GM18519 (cell line): ENCODE measurements around the gene ZNF398.

Experiments
- ATAC-seq: cut with Tn5 transposase; IDR thresholded peaks from one replicate; pipeline ENCODE4 v1.9.1; 2021; ENCODE audit warnings: mild to moderate bottlenecking, moderate library complexity; ENCODE audit not compliant: unreplicated experiment, low FRiP score

Gene ZNF398

GRCh38 chr7:149195180-149196150 lies 48.2 kb downstream of the ZNF398 start, which contains the start of gene ZNF282:
ZNF282 (plus strand) TSS chr7:149195546; CDS start chr7:149195590, 44 bp downstream.
- peak; percentile 82 for ATAC-seq

- ATAC-seq, result no peak
Observed at GRCh38 chr7:149196151-149196704, 49.0 kb downstream of the ZNF398 start.

DNA sequence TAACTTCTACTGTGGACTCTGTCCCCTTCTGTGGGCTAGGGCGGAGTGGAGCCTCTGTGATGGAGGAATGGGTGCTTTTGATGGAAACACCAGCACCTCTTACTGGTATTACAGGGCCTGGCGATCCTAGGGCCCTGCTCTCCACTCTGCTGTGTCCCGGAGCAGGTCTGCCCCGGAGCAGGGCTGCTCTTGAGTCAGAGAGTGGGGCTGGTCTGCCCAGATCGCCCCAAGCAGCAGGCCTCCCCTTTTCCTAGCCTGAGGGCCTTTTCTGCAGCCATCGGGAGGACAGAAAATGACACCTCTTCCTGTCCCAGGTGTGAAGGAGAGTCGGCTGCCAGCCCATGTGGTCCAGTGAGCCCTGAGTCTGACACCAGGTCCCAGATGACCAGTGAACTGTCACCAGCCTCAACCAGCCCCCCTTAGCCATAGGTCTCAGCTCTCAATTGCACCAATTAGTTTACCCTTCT lies 49.5 kb downstream of the ZNF398 start:
- ATAC-seq, result no peak

DNA sequence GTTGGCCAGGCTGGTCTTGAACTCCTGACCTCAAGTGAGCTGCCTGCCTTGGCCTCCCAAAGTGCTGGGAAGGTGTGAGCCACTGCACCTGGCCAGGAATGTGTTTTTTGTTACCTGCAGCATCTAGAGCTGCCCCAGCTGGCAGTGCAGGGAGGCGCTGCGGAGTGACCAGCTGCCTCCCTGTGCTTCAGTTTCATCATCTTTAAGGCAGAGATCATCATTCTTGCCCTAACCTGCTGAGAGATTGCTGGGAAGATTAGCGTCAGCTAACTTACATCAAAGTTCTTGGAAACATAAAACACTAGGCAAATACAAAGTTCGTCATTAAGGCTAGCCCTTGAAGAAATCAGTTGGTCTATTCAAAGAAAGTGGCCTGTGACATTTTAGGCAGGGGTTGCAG lies 50.4 kb downstream of the ZNF398 start:
- ATAC-seq, result no peak

DNA sequence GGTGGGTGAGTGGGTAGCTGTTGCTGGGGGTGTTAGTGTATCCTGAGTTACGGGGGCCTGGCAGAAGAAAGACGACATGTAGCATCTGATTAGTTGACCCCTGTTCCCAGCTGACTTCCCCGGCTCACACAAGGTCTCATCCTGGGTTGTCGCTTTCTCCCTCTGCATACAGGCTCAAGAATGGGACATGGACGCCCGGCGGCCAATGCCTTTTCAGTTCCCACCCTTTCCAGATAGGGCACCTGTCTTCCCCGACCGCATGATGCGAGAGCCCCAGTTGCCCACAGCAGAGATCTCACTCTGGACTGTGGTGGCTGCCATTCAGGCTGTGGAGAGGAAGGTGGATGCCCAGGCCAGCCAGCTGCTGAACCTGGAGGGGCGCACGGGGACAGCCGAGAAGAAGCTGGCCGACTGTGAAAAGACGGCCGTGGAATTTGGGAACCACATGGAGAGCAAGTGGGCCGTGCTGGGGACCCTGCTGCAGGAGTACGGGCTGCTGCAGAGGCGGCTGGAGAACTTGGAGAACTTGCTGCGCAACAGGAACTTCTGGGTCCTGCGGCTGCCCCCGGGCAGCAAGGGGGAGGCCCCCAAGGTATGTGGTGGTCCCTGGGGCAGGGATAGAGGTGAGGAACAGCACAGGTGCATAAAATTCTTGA lies 51.0 kb downstream of the ZNF398 start:
- ATAC-seq, result no peak

- ATAC-seq, result no peak
Observed at GRCh38 chr7:149199234-149199995, 52.2 kb downstream of the ZNF398 start.

DNA sequence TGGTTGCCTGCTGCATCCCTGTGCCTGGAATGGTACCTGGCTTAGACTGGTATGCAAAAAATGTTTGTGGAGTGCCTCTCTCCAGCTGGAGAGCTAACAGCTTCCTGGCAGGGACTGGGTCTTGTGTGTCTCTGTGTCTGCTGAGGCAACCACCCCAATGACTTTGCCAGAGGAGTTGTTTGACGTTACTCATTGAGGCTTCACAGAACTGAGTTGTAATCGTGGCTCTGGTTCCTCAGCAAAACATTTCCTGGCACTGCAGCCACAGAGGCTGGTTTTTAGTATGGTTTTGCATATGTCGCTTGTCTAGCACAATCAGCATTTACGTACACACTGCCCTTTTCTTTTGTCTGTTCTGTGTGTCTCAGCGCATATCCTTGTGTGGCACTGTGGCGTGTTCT lies 55.6 kb downstream of the ZNF398 start:
- no peak for ATAC-seq

DNA sequence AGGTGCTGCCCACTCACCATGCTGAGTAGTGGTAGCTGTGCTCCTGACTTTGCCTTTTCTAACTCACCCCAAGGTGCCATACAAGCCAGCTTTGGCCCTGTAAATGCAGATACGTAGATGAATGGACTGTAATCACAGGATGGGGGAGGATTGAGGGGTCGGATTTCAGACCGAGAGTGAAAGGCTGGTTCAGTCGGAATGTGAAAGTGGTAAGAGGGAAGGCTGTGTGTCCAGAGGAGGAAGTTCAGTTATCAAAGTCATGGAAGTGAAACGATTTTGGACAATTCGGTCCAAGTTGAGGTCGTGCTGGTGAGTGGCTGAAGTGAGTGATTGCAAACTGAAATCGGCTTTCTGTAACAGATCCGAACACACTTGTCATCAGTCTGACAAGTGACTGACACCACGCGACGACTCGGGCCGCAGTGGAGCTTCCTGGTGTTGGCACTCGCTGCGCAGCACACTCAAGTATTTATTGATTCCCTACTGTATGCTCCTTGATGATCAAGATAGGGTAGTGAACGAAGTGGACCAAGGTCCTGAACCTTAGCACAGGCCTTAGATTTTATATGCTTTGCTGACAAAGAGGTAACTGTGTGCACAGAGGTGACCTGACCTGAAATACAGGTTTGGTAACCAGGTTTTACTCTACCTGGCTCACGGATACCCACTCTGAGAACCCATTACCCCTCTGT lies 58.6 kb downstream of the ZNF398 start:
- no peak for ATAC-seq

DNA sequence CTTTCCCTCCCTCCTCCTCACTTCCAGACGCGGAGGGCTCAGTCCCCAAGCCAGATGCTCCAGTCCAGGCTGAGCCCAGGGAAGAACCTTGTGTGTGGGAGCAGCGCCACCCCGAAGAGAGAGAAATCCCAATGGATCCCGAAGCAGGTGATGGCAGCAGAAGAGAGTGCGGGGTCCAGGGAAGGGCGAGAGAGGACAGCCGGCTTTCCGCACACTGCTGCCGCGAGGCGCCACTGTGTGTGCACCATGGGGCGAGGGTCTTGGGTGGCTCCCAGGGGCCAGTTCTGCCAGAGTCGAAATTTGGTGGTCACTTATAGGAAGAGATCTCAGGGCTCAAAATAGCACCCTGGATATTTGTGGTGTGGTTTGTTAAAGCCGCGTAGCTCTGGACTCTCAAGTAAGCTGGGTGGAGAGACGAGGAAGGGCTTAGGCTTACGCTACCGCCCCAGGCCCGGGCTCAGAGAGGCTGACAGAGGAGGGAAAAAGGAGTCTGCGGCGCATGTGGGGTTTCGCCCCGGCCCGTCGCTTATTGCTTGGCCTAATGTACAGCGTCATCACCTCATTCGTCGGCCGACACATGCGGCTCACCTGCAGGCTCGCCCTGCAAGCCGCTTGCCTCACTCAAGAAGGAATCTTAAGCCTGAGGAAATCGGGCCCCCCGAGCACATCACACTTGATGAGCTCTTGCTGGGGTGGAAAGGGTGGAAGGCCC lies 60.2 kb downstream of the ZNF398 start:
- no peak for ATAC-seq

DNA sequence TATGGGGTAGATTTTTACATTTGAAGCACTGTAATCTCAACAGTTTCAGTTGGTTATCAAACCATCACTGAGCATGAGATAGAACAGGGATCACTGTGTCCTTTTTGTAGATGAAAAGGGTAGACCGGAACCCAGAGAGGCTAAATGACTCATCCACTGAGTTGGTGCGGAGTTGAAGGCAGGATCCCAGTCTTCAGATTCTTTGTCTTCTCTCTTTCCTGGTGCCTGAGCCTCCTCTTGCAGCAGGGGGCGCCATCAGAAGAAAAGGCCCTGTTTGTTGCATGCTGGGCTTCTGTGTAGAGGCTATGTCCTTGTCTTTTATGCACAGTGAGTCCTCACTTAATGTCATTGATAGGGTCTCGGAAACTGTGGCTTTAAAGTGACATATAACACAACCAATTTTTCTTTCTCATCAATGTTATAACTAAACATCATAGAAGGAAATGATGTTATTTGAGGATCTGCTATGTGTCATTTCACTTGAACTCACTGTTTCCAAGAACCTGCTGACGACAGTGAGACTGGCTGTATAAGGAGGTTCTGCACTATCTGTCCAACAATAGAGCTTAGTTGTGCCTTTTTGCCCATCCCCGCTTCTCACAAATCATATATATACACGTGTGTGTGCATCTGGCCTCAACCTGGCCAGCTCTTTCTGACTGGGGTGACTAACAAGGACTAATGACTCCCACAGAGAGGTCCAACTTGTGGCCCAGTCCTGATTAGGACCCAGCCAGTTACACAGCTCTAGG lies 62.4 kb downstream of the ZNF398 start:
- ATAC-seq, result peak; percentile 63

- ATAC-seq, result no peak
Observed at GRCh38 chr7:149210551-149210950, 63.3 kb downstream of the ZNF398 start.

GRCh38 chr7:149214020-149214720 lies 66.9 kb downstream of the ZNF398 start:
- no peak for ATAC-seq

- ATAC-seq, result no peak
Observed at GRCh38 chr7:149216402-149216801, 69.1 kb downstream of the ZNF398 start.

- ATAC-seq, result no peak
Observed at GRCh38 chr7:149217570-149217969, 70.3 kb downstream of the ZNF398 start.

DNA sequence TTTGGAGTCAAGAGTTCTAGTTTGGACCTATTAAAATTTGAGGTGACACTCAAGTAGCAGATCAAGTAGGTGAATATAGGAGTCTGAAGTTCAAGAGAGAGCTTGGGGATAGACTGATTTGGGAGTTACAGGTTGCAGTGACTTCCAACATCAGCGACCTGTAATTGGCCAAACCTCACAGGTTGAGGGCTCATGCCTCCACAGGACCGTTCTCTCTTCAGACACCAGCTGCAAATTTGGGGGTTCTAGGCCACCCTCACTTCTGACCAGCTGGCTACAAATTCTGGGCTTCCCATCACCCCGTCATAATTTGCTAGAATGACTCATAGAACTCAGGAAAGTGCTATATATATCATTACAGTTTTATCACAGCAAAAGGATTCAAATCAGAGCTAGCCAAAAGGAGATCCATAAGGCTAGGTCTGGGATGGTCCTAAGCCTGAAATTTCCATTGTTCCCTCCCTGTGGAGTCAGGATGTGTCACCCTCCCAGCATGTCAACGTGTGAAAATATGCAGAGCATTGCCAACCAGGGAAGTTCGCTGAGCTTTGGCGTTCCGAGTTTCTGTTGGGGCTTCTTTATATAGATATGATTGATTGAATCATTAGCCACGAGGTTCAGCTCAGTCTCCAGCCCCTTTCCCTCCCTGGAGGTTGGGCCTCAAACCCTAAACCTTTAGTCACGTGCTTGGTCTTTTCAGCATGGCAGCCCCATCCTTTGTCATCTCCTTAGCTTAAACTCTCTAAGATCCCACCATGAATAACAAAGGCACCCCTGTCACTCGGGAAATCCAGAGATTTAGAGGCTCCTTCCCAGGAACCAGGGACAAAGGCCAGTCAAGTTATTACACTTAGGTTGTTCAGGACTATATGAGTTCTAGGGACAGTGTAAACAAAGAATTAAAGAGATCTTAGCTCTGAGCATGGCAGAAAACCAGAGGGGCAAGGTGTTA lies 71.5 kb downstream of the ZNF398 start:
- no peak for ATAC-seq

DNA sequence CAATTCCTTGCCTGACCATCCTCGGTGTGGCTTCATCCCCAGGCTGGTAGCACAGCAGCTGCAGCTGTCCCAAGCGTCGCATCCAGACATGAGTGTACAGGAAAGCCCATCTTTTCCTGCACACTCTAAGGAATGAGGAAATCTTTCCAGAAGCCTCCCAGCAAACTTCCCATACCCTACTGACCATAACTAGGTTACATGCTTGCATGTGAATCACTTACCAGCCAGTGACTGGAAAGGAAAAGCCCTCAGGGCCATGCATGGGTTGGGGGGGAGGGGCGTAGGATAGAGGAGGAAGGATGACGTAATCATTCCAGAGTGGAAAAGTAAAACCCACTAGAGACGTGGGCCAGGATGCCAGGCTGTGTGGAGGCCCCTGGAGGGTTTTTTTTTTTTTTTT lies 73.3 kb downstream of the ZNF398 start:
- no peak for ATAC-seq

- ATAC-seq, result no peak
Observed at GRCh38 chr7:149223176-149223575, 75.9 kb downstream of the ZNF398 start.
